Omental fat pad (tissue), 4 donors: Measurements from ENCODE around the gene GARIN5B. TPM values are rescaled to one million over a fixed set of nuclear protein-coding genes. Genes with fewer than 3 reads are reported as not detected.
A peak's percentile ranks its signal among the peaks of the same experiment; 100 is the strongest.
"Not testable (repeated sequence)": the region's sequence is repeated elsewhere in the genome, so short reads cannot be mapped to it uniquely, and the experiment has no call there.

Source experiments
- ATAC-seq: fragments of 150-250 bp; one replicate; pipeline ENCODE4 v1.9.1; 2016; ENCODE audit warnings: mild to moderate bottlenecking, moderate library complexity; ENCODE audit not compliant: low FRiP score
- DNase-seq: peaks from one replicate; pipeline ENCODE4 v3.0.0-alpha.2; 2019; ENCODE audit warnings: low spot score
- CTCF ChIP-seq, 3 donors: fragments of 450-650 bp; IDR thresholded peaks; one replicate each; pipeline ENCODE4 v1.5.1; 2016 to 2017; ENCODE audit warnings: antibody characterized with exemption in 3 of 3, mild to moderate bottlenecking in 3 of 3, moderate library complexity in 2 of 3
- total RNA-seq, 4 donors: library from RNA; depleted of rRNA; stranded (reverse); fragments of >200 nt; gene quantifications; one replicate each; pipeline ENCODE4 v1.1.0, GENCODE V29; 2016

GARIN5B gene
- total RNA-seq = under 1 TPM in 1 of 4 donors, not detected in 3; 0.09 TPM

GRCh38 chr19:55362990-55363716, at the start of gene GARIN5B:
Gene GARIN5B (minus strand): TSS chr19:55363260. CDS start chr19:55363066, 194 bp downstream.
- no peak for ATAC-seq
- no peak for DNase-seq
- TF ChIP-seq CTCF (IDR thresholded peaks at IDR 0.05) = no peak

GRCh38 chr19:55410168-55410567, 47.1 kb upstream of the GARIN5B start:
- ATAC-seq (no peak), DNase-seq (no peak)
- TF ChIP-seq CTCF (IDR thresholded peaks at IDR 0.05) = no peak

- ATAC-seq, DNase-seq: not testable (repeated sequence)
Measured at GRCh38 chr19:55409179-55409578, 46.1 kb upstream of the GARIN5B start.

- no peak for ATAC-seq
- no peak for DNase-seq
- no peak for TF ChIP-seq CTCF (IDR thresholded peaks at IDR 0.05)
Measured at GRCh38 chr19:55408533-55408872, 45.4 kb upstream of the GARIN5B start.

GRCh38 chr19:55407800-55408532, 44.9 kb upstream of the GARIN5B start:
- DNase-seq (peak; percentile 92), ATAC-seq (peak; percentile 95)
- no peak for TF ChIP-seq CTCF (IDR thresholded peaks at IDR 0.05)

- ATAC-seq, DNase-seq: not testable (repeated sequence)
Measured at GRCh38 chr19:55407550-55407799, 44.4 kb upstream of the GARIN5B start, which contains the start of gene UBE2S. Gene UBE2S (minus strand): TSS chr19:55407788. CDS start chr19:55407589, 199 bp downstream.

- TF ChIP-seq CTCF (IDR thresholded peaks at IDR 0.05) = no peak
- DNase-seq = no peak
- peak; percentile 13 for ATAC-seq
Measured at GRCh38 chr19:55406826-55407549, 43.9 kb upstream of the GARIN5B start.
